ENCODE measurements around the gene COL9A1.

DNA sequence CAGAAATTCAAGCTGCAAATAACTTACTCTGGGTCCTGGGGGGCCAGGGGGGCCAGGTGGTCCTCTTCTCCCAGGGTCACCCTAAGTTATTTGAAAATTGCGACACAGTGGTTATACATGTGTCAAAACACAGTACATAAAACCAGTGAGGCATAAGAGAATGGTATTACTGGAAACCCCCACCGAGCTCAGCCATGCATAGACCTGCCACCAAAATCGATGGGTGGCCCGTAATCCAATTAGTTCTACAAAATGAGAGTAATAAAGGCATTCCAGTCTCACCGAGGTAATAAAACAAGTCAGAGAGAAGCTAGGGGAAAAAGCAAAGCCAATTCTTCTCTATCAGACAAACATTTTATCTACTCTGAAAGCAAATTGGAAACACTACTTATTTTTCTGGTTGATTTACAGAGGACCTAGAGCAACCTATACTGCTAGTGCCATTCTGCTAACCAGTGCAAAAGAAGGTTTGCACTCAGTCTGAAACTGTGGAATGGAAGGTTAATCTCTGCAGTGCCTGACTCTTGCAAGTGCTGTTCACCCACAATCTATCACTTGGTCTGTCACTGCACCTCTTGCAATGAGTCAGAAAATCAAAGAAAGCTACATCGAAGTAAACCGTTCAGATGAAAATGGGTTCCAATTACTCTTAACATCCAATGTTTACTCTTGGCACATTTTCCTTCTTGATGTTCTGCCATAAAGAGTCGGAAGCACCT lies 32.4 kb downstream of the COL9A1 start:
- TF ChIP-seq, protein P1, sequence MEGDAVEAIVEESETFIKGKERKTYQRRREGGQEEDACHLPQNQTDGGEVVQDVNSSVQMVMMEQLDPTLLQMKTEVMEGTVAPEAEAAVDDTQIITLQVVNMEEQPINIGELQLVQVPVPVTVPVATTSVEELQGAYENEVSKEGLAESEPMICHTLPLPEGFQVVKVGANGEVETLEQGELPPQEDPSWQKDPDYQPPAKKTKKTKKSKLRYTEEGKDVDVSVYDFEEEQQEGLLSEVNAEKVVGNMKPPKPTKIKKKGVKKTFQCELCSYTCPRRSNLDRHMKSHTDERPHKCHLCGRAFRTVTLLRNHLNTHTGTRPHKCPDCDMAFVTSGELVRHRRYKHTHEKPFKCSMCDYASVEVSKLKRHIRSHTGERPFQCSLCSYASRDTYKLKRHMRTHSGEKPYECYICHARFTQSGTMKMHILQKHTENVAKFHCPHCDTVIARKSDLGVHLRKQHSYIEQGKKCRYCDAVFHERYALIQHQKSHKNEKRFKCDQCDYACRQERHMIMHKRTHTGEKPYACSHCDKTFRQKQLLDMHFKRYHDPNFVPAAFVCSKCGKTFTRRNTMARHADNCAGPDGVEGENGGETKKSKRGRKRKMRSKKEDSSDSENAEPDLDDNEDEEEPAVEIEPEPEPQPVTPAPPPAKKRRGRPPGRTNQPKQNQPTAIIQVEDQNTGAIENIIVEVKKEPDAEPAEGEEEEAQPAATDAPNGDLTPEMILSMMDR (IDR thresholded peaks at IDR 0.05; ENCODE audit: low read length) = no peak
- no peak for TF ChIP-seq EZH2 (optimal IDR thresholded peaks at IDR 0.05; ENCODE audit: low read depth, low read length)
